Right forelimb (tissue), 1 donor: ENCODE measurements around the gene LDHB.
A peak's percentile ranks its signal among the peaks of the same experiment; 100 is the strongest.
"Not testable (repeated sequence)": the region's sequence is repeated elsewhere in the genome, so short reads cannot be mapped to it uniquely, and the experiment has no call there.

Experiments used
- DNase-seq: peaks from one replicate; pipeline ENCODE4 v3.0.0-alpha.2; 2018

Gene LDHB

GRCh38 chr12:21657326-21658077, at the start of gene LDHB:
Gene LDHB, minus strand, starts transcription at chr12:21657842. Its CDS starts 3,171 bp downstream, at chr12:21654671.
- DNase-seq, result peak; percentile 95

- no peak for DNase-seq
These were observed 47.2 kb upstream of the LDHB start for GRCh38 chr12:21704847-21705246.

DNA sequence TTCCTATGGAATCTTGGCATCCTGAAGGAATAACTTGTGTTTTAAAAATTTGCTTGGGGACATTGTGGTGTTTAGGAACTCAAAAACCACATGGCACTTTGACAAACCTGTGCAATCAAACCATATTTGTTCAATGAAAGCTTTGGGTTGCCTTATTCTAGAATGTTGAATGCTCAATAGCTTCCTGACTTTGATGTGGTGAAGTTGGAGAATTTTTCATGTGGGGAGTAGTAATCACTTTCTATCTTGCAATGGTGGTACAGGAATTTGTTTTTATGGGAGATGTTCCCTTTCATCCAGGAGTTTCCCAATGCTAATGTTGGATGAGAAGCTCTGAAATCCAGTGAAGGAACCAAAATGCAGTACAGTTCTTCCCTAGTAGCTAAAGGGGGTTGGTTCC, 42.2 kb upstream of the LDHB start:
- no peak for DNase-seq

DNA sequence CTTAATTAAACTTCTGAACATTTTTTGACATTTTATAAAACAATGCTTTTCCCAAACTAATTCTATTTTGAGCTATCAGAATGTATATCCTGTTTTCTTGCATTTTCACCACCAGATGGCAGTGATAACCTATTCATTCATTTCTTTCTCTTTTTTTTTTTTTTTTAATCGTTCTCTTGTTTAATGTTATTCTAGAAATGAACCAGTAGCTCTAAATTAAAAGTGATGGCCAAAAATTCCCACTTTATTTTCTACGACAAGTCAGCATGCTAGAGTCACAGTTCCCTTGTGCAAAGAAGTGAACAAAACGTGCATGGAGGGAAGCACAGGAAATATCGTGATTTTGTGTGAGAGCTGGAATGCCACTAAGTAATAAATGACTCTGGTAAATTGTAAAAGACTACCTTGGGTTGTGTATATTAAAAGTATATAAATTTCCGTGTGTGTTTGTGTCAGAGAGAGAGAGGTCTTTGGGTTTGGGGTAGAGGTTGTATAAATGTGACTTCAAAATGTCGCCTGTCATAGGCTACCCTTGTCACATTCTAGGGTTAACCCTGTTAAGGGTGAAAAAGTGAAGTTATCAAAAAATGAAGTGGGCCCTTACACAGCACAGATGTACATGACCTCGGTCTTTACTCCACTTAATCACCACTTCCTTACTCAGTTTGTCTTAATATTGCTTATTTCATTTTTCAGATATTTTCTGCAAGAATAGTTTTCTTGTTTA, 40.4 kb upstream of the LDHB start:
- DNase-seq, result no peak

GRCh38 chr12:21696625-21697024, 39.0 kb upstream of the LDHB start:
- DNase-seq, result no peak

DNA sequence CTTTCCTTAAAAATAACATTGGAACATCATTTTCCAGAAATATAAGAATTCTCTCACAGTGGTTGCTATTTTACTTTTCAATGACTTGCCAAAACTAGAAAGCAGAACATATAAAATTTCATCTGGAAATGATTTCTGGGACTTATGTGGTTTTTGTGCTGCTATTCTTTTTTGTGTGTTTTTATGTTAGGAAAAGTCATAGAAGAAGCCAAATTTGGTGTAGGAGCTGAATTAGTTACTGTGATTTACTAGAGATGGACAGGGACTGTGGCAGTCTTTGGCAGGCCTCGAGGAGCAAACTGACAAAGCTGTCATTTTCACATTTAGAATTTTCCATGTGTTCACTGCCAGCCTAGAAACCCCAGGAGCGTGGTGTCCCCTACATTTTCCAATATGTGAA, 38.3 kb upstream of the LDHB start:
- peak; percentile 67 for DNase-seq

- DNase-seq, result no peak
These were observed 37.0 kb upstream of the LDHB start for GRCh38 chr12:21694660-21695059.

- DNase-seq, result no peak
These were observed 33.9 kb upstream of the LDHB start for GRCh38 chr12:21691515-21691914.

DNA sequence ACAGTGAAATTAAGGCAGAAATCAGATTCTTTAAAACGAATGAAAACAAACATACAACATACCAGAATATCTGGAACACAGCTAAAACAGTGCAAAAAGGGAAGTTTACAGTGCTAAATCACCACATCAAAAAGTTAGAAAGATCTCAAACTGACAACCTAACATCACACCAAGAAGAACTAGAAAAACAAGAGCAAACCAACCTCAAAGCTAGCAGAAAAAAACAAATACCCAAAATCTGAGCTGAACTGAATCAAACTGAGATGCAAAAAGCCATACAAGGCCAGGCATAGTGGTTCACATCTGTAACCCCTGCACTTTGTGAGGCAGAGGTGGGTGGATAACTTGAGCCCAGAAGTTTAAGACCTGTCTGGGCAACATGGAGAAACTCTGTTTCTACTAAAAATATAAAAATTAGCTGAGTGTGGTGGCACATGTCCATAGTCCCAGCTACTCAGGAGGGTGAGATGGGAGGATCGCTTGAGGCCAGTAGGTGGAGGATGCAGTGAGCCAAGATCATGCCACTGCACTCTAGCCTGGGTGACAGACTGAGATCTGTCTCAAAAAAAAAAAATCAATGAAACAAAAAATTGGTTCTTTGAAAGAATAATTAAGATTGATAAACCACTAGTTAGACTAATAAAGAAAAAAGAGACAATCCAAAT, 33.2 kb upstream of the LDHB start:
- DNase-seq, result no peak

DNA sequence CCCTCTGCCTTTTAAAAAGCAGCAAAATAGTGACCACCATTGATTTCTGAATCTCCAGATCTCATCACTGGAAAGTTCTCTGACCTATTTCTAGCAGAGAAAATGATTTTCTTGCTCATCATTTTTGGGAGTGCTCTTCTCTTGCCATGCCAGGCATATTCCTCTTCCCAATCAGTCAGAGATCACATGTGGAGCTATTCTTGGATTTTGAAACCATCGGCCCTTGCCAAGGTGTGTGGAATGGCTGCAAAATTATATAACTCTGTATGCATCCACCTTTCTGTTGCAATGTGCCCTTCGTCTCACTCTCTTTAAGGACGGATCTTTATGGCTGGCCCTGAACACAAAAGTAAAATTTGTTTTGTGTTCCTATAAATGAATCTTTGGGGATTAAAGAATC, 25.5 kb upstream of the LDHB start:
- DNase-seq, result no peak

- no peak for DNase-seq
These were observed 21.3 kb upstream of the LDHB start for GRCh38 chr12:21678959-21679358.

- no peak for DNase-seq
These were observed 20.1 kb upstream of the LDHB start for GRCh38 chr12:21677622-21678277.

DNA sequence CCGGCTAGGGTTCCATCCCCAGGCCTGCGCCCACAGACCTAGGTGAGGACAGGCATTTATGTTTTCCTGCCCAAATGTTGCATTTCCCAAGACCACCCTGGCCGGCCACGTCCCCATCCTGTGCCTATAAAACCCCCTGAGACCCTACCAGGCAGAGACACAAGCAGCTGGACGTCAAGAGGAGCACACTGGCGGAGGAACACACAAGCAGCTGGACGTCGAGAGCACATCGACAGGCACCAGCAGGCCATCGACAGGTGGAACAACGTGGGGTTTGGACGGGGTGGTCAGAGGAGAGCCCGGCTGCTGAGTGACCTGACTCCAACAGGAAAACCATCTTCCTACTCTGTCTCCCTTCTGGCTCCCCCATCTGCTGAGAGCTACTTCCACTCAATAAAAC, 19.6 kb upstream of the LDHB start:
- no peak for DNase-seq

- no peak for DNase-seq
These were observed 19.1 kb upstream of the LDHB start for GRCh38 chr12:21676776-21677175.

DNA sequence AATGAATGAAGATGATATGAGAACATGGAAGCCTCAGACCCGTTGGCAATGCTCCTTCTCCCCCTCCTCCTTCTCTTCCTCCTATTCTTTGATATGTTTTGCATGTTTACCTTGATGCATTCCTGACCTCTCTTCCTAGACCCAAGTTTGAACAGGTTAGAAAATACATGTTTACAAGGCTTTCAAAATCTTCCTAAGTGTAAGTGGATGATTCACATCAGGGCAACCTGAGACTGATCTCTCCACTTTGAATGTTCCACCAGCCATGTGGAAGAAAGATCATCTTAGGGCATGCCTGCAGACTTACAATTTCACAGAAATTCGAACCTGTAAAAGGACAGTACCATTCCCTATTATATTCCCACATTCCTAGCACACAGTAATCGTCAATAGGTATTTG, 18.0 kb upstream of the LDHB start:
- DNase-seq, result no peak

DNA sequence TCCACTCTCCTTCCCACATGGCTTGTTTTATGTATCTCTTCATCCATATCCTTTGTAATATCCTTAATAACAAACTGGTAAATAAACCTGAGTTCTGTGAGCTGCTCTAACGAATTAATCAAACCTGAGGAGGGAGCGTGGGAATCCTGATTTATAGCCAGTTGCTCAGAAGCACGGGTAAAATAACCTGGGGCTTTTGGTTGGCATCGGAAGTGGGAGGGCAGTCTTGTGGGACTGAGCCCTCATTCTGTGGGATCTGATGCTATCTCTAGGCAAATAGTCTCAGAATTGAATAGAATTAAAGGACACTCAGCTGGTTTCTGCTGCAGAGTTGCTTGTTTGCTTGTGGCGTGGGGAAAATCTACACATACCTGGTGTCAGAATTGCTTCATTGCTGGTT, 17.5 kb upstream of the LDHB start:
- DNase-seq, result no peak

GRCh38 chr12:21673830-21674552, 16.3 kb upstream of the LDHB start:
- DNase-seq, result not testable (repeated sequence)

DNA sequence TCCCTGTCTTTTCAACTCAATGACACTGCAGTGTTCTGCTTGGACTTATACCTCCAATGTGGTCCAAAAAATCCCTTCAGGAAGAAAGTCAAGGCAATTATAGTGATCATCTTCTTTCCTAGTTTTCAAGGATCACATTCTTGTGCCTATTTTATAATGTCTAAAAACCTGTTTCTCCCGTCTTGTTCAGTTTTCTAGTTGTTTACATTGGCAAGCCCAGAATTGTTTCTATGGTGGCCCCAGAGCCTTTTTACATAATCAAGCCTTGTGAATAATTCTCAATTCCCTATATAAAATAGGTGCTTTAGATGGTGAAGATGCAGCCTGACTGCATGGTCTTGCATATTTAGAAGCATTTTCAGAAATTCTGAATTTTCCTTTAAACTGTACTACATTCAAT, 14.5 kb upstream of the LDHB start:
- DNase-seq, result no peak

DNA sequence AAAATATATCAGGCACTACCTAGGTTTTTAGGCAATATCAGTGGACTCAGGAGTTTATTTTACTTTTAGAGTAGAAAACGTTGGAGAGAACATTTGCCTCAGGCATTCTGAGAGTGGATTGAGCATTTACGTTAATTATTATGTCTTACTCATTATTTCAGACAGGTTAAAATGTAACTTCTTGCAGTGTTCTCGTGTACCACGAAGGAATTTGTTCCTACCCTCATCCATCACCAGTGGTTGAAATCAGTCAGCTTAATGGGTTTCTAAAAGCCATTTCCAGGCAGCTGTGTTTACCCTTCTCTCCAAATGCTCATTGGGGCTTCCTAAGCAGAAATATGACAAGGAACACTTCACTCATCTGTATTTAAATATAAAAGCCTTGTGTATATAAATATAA, 9.1 kb upstream of the LDHB start:
- no peak for DNase-seq

- no peak for DNase-seq
These were observed 8.2 kb upstream of the LDHB start for GRCh38 chr12:21665816-21666215.

GRCh38 chr12:21662122-21662792, 4.6 kb upstream of the LDHB start:
- DNase-seq, result no peak
